T-helper 2 cell (primary cell): ENCODE measurements around the gene CIAO1.
"Not testable (repeated sequence)": the region's sequence is repeated elsewhere in the genome, so short reads cannot be mapped to it uniquely, and the experiment has no call there.

Source experiments
- DNase-seq, 5 experiments: peaks; one replicate each; pipeline versions ENCODE4 v3.0.0 to v3.0.0-alpha.2; 2012 to 2022

Gene CIAO1

DNA sequence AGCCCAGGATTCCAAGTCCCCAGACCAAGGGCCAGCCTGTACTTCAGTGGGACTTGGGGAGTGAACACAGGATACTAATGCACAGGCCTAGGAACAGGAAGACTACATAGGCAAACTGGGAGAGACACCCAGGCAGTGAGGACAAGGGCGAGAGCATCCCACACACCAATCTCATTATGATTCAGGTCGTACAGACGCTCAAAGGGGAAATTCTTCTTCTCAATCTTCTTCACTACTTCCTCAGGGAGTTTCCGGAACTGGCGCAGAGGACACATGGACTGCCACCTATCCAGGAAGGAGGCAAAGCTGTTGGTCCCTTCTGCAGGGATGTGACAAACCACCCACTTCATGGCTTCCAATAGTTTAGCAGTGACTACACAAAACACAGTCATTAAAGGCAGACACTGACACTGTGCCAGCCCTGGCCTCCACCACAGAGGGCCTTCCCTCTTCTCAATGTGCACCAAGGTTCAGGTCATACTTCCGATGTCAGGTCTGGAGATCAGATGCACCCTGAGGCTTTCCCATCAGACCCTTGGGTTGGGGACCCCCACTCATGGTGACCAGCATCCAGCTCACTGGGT is 21.3 kb downstream of the CIAO1 start:
- DNase-seq: no peak

DNA sequence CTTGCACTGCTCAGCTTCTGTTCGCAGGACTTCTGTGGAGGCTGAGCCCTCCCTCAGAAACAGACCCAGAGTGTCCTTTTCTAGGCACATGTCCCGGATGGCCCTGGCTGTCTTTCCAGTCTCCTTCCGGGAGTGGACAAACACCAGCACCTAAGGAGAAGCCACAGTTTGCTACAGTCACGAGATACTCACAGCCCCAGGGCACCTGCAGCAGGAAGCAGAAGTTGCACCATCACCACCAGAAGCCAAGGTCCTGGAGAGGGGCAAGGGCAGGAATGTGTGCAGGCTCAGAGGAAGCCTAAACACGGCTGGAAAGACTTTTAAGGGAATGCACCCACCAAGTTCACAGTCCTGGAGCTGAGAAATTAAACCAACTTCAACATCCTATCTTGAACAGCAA is 25.7 kb downstream of the CIAO1 start:
- DNase-seq: no peak

DNA sequence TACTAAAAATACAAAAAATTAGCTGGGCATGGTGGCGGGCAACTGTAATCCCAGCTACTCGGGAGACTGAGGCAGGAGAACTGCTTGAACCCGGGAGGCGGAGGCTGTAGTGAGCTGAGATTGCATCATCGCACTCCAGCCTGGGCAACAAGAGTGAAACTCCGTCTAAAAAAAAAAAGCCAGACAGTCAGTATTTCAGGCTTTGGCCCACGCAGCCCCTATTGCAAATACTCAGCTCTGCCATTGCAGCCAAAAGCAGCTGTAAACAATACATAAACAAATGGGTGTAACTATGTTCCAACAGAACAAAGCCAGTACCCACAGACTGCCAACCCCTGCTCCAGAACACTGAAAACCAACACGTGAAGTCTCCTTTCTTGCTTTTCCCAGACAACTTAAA is 28.2 kb downstream of the CIAO1 start:
- not testable (repeated sequence) for DNase-seq

DNA sequence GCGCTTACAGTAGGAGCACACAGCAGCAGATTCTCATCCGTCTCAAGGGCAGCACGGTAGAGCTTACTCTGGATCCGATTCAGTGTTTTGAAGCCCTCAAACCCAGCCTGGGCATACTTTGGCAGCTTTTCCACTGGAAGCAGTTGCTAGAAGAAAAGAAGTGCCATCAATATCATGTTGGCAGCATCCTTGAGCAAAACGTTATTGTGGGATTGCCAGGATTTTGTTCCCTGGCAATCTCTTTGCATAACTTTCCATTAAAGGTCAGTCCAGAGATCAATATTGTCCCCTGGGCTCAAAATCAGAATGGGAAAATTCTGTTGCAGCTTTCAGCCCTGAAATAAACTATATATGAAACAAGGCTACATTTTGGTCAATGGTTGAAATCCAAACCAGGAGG is 30.9 kb downstream of the CIAO1 start:
- DNase-seq: no peak

DNA sequence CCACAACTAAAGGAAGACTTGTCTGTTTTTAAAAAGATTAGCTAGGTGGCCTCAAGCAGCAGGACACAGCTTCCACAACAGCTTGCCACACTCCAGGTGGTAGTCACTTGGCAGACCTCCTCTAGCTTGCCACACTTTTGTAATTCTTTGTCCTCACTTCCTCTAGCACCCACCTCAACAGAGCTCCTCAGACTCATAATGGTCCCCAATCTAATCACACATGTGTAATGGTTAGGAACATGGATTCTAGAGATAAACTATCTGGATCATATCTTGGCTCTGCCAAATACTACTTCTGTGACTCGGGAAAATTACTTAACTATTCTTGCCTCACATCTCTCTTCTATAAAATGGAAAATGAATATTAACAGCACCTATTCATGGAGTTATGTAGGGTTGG is 35.8 kb downstream of the CIAO1 start:
- no peak for DNase-seq

DNA sequence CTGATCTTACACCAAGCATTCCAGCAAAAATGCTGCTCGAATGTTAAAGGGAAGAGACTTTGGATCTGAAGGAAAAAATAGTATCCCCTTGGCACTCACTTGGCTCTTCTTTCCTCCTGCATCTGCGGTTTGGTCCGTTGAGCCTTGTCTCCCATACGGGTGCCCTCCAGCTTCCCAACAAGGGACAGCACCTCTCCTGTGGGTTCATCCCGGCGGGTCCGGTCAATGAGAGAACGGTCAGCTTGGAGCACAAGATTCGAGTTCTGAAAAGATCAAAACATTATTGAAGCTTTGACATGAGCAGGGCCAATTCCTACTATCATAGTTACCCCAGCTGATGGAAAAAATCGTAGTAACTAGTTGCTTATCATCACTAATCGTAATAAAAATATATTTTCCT is 38.6 kb downstream of the CIAO1 start:
- no peak for DNase-seq

DNA sequence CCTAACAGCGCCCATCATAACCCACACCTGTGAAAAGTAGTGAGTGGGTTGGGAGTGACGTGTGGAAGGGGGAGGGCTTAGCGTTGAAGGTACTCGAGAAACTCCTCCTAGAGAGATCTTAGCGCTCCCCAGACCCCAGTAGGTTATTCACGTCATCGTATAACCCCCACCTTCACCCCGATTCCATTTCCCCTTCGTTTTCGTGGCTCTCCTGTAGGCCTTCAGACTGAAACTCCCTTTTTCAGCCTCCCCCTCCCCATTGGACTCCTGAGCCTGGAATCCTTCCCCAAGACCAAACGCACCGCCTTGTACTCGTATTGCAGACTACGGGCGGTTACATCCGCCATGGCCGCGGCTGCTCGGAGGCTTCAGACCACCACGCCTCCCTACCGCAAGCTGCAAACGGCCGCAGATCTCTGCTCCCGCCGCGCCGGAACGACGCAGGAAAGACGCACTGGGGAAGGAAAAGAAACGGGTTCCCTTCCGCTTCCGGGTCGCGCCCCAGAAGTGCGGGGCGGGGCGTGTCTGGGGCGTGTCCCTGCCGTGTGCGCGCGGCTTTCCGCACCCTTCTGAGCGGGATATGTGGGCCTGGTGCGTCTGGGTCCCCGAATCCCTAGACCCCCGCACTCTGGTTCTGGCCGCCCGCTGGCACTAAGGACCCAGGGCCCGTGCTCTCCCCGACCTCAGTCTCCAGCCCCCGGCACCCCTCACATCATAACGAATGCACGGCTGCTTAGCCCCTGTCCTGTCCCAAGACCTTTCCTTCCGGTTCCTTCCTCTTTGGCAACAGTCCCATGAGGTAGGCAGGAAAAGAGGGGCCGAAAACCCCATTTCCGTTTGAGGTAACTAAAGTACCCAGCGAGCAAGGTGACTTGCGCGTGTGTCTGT is 39.3 kb downstream of the CIAO1 start, which contains the start of gene SNRNP200:
SNRNP200 (minus strand) TSS at position 456 of the 888 bp plus-strand sequence; CDS start at position 347, 109 bp downstream.
- peak; percentile 83 to 95 (median 90) for DNase-seq

DNA sequence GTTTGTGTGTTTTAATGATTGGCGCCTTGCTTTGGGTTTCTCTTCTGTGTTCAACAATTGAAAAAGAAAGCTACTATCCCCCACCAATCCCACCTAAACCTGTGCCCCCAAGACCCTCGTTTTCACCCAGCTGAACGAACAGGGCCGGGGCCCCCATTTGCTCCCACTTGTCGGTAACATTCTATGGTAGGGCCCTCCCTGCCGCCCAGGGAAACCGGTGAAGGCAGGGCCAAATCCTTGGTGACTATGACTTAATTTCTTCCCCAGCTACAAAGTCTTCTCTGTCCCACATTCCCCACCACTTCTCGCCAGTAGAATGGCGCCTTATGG is 39.9 kb downstream of the CIAO1 start:
- DNase-seq: peak in 1 of 5 experiments; percentile 18

DNA sequence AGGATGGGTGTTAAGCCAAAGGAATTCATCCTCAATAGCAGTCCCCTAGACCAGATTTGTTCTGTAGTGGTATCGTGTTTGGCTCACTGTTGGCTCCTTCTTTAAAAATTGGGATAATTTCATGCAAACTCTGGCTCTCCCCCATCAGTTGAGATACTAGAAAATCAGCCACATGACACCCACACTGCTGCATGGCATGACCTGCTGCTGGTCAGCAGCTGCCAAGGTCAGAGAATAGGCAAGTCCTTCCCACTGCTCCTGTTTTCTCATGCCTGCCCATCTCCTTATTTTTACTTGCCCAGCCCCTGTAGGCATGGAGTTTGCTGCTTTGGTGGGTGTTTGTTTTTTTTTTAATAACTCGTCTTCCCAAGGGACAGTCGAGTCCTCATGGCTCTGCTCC is 40.3 kb downstream of the CIAO1 start:
- no peak for DNase-seq

DNA sequence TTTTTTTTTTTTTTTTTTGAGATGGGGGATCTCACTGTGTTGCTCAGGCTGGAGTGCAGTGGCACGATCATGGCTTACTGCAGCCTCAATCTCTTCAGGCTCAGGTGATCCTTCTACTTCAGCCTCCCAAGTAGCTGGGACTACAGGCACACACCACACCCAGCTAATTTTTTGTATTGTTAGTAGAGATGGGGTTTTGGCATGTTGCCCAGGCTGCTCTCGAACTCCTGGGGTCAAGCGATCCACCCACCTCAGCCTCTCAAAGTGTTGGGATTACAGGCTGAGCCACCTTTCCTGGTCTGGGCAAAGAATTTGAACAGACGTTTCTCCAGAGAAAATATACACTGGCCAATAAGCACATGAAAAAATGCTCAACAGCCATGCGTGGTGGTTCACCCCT is 42.2 kb downstream of the CIAO1 start:
- DNase-seq: no peak

DNA sequence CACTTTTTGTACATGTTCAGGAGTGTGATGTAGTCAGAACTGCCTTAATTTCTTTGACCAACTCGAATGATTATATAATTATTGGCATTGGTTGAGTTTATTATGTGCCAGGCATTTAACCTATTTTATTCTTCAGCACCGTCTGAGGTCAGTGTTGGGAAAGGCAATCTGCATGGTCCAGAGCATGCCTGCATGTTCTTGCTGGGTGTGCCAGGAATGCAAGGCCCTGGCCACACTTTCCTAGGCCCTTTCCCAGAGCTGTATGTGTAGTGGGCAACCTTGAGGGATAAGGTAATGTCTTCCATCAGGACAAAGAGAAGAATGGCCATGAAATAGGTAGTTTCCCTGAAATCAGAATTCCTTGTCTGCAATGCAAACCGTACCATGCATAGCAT is 49.0 kb downstream of the CIAO1 start:
- DNase-seq: no peak

DNA sequence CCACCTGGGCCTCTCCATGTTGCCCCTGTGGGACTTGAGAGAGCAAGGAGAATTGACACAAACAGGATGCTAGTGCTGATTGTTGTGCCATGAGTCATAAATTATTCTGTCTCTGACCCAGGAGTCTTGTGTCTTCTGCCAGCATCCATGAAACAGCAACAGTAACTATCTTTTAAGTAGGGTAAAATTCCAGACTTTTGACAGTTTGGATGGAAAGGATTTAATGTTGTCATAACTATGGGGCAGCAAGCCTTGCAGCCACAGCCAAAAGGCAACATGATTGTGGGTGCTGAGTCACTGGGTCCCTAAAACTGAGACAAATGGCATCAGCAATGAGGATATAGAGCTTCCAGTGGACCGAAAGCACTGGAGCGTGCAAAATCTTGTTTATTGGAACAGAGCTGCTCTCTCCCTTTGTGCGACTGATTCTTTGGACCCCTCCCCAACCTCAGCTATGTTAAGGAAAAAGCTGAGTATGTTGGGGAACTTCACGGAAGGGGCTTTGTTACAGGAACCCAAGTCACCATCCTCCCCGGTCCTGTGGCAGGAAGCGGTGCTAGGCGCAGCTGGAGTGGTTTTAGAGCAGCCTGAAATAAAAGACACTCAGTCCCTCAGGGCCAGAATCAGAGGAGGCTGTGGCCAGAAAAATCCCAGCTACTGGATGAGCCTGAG is 49.5 kb downstream of the CIAO1 start:
- DNase-seq: peak in 1 of 5 experiments; percentile 49

DNA sequence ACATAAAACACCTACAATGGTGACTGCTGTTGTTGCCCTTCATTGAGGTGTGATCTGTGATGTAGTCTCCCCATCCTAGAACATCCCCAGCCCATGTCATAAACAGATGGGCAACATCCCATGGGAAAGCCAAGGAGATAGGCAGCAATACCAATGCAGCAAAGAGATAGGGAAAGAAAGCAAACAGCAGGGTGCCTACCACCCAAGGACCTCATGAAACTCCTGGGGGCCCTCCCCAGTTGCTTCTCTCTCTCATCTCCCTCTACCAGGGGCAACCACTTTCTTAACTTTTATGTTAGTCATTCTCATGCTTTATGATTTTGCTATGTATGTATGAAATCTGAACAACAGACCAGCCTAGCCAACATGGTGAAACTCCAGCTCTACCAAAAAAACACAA is 51.0 kb downstream of the CIAO1 start:
- DNase-seq: no peak

DNA sequence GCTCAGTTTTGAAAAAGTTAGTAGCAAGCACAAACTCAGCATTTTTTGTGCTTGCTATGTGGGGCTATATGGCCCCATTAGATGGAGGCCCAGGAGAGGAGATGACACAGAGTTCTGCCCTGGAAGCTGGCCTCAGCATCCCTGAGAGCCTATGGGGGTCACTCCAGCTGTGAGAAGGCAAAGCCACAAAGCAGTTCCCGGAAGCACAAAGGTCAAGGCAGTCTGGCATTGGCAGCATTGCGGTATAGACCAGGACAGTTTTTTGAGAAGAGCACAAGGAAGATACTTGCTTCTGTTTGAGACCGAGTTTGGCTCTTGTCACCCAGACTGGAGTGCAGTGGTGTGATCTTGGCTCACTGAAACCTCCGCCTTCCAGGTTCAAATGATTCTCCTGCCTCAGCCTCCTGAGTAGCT is 51.6 kb downstream of the CIAO1 start:
- no peak for DNase-seq

DNA sequence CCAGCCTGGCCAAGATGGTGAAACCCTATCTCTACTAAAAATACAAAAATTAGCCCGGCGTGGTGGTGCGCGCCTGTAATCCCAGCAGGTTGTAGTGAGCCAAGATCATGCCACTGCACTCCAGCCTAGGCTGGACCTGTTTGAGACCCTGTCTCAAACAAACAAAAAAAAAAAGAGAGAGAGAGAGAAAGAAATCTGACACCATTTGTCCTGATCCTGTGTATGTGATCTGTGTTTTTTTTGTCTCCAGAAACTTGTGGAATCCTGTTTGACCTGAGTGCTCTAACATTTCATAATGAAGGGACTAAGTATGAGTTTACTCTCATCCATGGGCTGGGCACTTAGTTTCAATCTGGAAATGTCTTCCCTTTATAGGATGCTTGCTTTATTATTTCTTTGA is 52.7 kb downstream of the CIAO1 start:
- DNase-seq: no peak

DNA sequence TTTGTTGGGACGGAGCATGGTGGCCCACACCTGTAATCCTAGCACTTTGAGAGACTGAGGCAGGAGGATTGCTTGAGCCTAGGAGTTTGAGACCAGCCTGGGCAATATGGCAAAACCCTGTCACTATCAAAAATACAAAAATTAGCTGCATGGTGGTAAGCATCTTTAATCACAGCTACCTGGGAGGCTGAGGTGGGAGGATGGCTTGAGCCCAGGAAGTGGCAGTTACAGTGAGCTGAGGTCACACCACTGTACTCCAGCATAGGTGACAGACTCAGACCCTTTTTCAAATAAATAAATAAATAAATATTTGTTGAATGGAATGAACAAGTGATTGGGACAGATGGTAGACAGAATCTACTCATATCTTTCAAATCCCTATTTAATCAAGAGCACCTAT is 53.4 kb downstream of the CIAO1 start:
- peak in 1 of 5 experiments; percentile 54 for DNase-seq

DNA sequence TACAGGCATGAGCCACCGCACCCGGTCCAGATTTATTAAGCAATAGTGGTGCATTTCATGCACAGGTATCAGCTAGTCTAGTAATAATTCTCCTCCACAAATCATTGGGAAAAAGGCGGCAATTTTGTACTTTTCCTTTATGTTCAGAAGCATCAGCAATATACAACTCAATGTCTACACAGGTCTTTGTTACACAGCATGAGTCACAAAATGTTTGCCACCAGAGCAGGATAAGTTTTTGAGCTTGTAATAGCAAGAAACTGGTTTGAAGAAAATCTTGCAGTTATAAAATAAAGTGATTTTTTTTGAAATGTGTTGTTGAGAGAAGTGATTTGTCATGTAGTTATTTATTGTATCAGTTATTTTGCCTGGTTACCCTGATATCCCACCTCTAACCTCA is 54.3 kb downstream of the CIAO1 start:
- DNase-seq: no peak

DNA sequence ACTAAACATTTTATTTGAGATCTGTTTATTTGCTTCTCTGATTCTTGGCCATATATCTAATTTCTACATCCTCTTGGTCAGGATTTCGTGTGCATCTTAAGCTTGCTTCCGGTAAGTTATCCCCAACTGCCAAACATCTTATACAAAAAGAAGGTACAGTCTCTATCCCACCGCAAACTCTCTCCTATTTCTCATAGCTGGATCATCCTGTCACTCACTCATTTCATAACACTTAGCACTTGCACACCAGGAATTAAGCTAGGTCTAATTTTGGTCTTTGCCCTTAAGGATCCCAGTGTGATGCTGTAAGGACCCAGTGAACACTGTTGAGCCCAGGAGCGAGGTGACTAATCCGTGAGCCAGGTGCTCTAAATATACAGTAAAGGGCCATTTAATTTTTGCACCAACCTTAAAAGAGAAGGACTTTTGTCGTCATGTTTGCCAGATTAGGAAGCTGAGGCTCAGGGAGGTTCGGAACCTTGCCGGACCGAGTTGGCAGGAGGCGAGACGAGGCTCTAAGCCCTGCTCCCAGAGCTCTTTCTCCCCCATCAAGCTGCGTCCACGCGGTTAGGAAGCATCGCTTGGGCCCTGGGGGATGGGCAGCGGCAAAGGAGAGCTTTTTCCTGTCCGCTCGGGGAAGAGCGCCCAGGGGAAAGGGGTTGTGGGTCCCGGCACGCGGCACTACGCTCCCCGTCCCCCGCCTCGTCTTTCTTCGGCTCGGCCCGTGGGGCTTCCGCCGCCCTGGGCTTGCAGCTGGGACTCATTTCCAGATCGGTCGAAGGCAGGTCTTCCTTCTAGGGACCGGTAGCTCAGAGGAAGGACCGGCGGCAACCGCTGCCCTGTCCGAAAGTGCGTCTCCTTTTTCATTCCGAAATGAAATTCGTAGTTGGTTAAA is 55.0 kb downstream of the CIAO1 start:
- peak in 2 of 5 experiments; percentile 3 to 50 for DNase-seq
